NCI-H2107 treated with DMSO at 0.1 percent for 48 hours (cell line): ENCODE data around the gene NELL1.

Source experiments
- DNase-seq: peaks from one replicate; lab custom pipeline; 2025; ENCODE audit not compliant: unreplicated experiment; lab: John Stamatoyannopoulos, UW

Gene NELL1

DNA sequence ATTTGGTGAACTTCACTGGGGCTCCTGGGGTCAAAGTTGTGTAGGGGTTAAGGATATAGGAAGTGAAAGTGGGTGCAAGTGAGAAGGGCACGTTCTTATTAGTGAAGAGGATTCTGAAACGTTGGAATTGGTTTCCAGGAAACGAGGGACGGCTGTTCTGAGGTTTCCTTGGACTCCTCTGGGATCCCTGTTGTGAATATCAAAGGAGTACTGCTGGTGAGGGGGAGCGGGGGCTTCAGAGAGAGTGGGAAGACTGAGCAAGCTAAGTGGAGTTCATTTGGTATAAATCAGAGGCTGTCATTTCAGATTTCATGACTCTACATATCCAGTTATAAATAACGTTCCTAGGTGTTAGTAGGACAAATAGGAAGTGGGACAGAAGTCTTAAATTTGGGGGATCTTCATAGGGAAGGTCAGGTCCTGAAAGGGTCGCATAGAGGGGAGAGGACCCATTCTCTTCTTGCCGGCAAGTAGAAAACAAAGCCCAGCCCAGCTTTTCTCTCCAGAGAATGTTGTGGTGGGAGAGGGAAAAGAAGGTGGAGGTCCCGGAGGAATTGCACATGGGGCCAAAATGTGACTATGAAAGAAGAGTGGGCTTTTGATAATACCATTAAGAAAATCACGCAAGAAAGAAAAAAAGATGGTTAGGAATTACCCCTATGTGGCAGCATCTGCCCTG, 1.1 kb upstream of the NELL1 start:
- DNase-seq, result no peak

DNA sequence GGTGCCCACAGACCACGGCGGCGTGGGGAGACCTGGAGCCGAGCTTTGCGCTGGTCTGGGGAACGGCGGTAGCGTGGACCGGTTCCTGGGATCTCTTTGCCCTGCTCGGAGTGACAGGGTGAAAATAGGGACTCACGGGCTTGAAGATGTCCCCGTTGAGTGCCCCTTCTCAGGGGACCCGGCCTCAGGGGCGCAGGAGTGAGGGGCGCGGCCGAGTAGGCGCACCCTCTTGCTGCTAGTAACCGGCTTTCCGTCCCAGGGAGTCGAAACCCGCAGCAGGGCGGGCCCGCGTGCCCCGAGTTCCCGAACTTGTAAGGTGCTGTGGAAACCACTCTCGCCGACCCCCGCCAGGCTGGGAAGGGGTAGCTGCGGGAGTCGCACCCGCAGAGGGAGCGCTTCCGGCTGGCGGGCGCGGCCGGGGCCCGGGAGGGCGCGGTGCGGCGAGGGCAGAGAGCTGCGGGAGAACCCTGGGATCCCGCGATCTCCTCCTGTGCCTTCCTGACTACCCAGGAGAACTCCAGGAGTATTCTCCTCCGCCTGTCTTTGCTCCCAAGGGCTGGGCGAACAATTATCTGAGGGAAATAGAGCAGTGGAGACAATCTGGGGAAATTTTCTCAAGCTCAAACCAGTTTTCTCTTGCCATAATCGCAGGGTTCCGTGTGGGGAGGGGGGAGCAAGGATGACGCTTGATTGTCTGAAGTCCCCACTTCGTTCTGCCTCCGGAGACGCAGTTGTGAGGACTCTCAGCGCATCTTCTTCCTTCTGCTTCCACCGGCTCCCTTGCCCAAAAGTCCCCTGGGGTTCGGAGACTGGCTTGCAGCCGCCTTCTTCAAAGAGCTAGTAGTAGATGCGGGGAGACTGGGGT, 666 bp downstream of the NELL1 start:
- no peak for DNase-seq

DNA sequence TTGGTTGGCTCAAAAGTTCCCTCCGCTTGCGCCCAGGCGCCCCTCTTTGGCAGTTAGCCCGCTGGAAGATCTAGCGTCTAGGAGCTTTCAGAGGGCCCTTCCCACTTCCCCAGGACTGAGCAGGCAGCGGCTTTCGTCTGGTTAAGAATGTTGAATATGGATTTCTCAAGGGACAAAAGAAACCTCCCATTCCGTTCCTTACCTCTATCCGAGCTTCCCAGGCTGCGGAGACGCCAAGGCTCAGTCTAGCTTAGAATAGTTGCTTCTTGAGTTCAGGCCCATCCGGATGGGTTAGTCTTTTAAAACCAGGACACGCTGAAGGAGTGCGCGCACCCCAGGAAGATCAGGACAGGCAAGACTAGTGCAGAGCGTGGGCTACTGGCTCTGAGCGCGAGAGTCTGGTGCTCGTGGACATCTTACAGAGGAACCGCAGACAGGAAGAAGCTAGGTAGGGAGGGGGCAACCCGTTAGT, 1.6 kb downstream of the NELL1 start:
- no peak for DNase-seq

DNA sequence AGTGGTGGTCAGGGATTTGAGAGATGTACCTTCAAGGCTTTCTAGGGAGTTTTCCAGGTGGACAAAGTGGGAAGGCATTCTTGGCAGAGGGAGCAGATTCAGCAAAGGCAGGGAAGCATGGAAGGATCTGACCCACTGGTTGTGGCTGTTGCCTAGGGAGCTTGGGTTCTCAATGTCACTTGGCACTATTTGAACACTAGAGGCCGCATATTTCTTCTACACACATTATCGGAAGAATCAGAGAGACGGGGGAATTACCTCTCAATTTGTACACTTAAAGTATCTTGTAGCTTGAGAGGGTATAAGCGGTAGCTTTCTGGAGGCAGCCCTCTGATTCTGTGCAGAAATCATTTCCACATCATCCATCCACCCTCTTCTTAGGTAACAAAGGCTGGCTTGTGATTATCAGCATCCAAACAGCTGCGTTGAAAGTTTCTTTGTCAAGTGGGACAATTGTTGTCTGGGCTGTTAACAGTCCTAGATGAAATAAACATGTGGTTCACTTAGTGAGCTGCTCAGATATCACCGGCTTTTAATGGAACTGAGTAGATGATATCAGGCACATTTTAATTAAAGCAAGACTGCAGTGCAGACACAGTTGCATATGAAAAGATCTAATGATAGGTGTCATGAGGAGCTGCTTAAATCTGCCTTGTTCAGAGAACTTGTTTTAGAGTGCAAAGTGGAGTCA, 2.6 kb downstream of the NELL1 start:
- peak; percentile 97 for DNase-seq

DNA sequence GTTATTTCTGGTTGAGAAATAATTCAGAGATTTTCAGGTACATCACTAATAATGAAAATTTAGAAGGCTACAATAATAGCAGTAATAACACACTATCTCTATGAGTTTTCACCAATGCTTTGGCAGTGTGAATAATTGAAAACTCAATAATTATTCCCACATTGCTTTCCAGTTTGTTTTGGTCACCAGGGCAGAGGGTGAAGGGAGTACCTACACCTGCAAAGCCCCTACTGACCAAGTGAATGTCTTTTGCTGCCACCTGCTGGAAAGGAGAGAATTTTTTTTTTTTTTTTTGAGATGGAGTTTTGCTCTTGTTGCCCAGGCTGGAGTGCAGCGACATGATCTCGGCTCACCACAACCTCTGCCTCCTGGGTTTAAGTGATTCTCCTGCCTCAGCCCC, 3.2 kb downstream of the NELL1 start:
- peak; percentile 52 for DNase-seq

DNA sequence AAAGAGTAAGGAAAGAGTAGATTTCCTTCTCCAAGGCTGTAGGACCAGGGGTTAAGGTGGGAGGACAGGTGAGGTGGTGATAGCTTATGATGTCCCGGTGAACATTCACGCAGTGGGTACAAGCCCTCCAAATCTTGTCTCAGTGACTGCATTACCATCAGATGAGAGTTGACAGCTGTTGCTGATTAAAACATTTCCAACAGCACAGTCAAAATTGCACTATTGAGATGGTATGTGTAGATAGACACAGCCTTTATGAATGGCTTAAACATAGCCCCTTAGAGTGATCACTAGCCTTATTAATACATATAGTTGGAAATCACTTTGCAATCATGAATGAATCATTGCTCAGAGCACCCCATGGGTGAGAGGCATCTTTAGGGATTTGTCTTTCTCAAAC, 7.3 kb downstream of the NELL1 start:
- DNase-seq, result no peak

DNA sequence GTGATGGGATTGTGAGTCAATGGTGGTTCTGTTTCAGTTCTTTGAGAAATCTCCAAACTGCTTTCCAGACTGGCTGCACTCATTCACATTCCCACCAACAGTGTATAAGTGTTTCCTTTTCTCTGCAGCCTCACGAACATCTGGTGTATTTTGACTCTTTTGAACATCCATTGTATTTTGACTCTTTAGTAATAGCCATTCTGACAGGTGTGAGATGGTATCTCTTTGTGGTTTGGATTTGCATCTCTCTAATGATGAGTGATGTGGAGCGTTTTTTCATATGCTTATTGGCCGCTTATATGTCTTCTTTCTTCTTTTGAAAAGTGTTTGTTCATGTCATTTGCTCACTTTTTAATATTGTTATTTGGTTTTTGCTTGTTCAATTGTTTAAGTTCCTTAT, 19.4 kb downstream of the NELL1 start:
- peak; percentile 46 for DNase-seq

DNA sequence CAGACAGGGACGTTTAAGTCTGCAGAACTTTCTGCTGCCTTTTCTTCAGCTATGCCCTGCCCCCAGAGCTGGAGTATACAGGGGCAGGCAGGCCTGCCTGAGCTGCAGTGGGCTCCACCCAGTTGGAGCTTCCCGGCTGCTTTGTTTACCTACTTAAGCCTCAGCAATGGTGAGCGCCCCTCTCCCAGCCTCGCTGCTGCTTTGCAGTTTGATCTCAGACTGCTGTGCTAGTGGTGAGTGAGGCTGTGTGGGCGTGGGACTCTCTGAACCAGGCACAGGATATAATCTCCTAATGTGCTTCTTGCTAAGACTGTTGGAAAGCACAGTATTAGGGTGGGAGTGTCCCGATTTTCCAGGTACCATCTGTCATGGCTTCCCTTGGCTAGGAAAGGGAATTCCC, 38.5 kb downstream of the NELL1 start:
- no peak for DNase-seq

DNA sequence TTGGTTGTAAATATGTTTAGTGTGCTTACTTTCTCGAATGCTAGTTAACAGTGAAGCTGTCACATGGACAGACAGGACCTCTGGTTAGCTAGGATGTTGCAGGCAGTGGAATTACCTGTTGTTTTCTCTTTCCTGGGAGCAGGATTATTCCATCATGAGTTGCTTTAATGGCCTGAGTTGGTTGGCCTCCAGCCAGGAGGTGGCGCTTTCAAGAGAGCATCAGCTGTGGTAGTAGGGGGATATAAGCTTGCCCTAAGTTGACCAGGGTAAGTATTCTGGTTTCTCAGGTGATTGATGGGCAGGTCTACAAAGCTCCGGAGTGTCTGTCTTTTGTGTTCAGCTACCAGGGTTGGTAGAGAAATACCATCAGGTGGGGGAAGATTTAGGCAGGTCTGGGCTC, 43.5 kb downstream of the NELL1 start:
- DNase-seq, result no peak

DNA sequence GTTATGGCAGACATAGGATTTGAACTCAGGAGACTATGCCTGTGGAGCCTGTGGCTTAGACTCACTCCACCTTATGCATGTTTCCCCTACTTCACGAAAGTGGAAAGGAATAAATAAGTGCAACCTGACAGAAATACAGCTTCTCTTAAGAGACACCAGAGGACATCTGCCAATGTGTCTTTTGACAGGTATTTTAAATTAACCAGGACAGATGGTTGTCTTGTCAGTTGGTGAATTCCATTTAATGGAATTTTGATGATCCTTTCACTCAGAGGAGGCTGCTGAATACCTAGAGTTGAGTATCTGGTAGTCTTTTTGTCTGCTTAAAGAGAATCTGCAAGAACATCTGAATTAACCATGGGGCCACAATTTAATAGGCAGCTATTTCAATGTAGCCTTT, 46.1 kb downstream of the NELL1 start:
- no peak for DNase-seq

DNA sequence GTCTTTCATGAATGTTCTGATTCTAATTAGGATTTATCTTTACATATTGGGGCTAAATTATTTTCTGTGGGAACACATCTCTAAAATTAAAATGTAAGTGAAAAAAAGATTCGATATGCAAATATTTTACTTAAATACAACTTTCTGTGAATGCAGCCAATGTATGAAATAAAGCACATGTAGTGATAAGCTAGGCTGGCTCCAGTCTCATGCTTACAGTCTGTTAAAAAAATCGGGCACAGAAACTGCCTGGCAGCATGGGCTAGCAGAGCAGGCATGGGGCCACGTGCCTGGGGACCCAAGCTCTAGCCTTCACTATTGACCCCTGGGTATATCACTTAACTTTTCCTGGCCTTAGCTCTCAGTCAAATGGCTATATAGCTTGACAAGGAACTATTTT, 46.5 kb downstream of the NELL1 start:
- DNase-seq, result no peak

DNA sequence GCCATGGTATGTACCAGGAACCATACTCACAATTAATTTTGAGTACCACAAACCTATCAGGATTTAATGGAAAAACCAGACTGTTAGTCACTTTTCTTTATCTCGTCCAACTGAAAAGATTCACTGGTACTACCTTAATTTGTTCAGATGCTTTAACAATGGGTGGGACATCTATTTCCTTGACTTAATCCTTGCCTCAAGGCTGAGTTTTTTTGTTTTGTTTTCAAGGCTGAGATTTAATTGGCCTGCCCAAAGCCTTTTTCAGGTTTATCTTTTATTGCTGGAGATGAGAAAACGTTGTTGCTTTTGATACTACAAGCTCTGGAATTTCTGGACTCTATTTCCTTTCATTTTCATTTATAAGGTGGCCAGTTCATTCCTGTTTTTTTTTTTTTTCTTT, 50.4 kb downstream of the NELL1 start:
- DNase-seq, result no peak

DNA sequence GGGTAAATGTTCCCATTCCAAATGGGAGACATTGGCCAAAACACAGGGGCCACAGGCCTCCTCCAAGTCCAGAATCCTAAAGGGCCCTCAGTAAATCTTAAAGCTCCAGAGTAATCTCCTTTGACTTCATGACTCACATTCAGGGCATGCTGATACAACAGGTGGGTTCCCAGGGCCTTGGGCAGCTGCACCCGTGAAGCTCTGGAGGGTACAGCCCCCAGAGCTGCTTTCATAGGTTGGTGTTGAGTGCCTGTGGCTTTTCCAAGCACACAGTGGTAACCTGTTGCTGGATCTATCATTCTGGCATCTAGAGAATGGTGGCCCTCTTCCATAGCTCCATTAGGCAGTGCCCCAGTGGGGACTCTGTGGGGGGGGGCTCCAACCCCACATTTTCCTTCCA, 54.0 kb downstream of the NELL1 start:
- no peak for DNase-seq

DNA sequence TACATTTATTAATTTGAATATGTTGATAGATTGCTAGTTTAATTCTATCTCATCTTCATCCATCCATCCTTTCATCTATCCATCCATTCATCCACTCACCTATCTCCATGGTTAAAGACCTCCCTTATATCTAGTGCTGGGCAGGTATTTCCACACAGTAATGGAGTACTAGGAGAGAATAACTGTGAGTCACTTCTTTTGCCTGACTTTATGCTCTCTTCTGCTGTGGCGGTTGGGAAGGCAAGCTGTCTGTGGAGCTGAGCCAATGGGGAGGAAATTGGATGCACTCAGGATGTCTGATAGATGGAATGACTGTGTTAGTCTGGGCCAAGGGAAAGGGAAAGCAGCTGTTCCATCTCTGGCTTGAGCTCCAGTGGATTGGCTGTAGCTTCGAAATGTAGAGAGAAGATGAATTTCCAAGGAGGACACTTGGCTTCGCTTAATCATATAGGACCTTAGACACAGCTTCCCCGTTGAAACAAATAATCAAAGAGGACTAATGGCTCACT, 60.3 kb downstream of the NELL1 start:
- DNase-seq, result no peak

DNA sequence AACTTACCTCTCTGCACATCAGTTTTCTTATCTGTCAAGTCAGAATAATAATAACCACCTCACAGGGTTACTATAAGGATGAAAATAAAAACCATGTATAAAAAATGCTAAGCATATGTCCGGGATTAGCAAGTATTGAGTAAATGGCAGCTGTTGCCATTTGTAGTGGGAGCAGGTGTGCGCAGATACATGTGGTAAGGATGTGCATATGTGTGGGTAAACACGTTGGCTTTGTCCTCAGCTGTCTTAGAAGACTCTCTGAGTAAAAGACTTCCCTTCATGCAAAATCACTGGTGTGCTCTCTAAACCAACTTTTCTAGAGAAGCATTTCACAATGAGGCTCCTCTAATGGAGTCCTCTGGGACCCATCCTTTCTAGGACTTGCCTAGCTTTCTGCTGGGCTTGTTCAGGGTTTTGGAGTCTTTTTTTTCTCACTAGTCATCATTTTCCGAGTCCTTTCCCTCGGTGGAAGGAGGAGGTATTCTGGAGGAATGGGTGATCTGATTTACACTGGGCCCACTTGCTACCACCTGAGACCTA, 62.4 kb downstream of the NELL1 start:
- no peak for DNase-seq

DNA sequence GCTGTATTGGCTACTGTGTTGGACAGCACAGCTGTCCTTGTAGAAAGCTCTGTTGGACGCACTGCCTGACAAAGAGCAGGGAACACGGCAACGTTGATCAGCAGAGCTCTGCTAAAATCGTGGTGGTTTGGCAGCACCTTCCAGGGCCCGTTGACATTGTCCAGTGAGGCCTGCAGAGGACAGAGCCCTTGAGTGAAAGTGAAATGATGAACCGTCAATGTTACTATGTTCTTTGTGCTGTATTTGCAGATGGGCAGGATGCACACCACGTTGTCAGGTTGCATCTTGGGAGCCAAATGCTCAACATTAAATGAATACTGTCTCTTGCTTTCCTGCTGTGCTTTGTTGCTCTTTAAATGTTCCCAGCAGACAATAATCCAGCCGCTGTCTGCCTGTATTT, 69.7 kb downstream of the NELL1 start:
- DNase-seq, result no peak

DNA sequence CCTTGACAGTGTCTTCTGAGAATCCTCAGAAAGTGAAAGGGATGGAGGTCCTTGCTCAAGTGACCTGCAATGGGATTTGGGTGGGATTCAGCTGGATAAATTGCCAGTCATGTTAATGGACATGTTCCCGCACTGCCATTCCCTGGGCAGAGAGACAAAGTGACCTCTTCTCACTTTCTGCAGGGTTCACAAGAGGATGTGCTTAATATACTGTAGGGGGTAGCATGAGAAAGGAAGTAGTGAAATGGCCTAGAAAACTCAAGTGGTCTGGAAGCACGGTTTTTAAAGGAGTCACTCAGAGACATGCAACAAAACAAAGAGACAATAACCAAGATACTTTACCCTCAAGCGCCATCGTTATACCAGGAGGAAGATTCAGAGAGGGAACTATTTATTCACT, 70.2 kb downstream of the NELL1 start:
- no peak for DNase-seq

DNA sequence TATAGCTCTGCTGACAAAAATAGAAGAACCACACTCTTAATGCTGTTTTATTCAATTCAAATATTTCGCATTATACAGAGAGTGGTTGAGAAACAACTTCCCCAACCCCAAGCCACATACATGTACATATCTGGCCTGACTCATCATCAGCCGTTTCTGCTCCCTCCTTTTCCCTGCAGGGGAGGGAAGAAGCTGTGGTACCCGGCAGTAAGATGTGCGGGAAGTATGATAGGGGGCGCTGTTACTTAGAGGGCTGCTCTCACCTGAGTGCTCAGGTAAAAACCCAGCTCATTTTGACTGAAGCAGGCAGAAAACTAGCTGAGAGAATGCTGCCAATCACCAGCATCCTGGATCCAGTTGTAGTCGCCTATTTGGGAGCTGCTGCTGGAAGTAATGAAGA, 85.5 kb downstream of the NELL1 start:
- DNase-seq, result peak; percentile 53

DNA sequence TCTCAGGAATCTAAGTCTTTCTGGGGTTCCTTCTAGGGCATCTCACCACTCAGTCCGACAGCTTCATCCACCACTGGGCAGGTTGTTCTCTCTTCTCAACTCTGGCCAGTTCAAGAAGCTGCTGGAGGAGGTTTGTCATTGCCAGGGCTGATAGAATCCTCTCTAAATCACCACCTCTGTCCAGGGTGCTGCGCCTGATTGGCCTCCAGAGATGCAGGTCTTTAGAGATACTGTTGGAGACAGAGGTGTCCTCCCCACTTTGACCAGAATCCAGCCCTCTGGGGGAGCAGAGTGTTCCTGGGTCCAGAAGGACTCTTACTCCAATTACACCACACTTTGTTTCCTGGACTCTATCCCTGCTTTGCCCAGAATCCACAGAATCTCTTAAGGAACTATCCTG, 90.2 kb downstream of the NELL1 start:
- no peak for DNase-seq

DNA sequence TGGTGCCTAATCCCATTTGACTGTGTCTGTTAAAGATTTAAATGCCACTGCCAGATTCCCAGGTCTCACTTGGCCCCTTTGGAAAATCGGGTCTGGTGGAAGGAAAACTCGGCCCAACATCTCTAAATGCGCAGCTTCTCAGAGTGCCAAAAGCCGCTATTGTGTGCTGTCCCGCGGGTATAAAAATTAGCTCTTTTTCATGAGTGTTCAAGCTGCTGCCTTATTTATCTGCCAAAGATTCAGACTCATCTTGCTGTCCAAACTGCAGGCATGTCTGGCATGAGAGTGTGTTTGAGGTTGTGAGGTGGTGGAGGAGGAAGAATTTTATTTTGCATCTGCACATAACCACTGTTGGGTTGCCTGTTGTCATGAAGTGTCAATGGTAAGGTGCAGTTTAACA, 91.4 kb downstream of the NELL1 start:
- DNase-seq, result no peak

DNA sequence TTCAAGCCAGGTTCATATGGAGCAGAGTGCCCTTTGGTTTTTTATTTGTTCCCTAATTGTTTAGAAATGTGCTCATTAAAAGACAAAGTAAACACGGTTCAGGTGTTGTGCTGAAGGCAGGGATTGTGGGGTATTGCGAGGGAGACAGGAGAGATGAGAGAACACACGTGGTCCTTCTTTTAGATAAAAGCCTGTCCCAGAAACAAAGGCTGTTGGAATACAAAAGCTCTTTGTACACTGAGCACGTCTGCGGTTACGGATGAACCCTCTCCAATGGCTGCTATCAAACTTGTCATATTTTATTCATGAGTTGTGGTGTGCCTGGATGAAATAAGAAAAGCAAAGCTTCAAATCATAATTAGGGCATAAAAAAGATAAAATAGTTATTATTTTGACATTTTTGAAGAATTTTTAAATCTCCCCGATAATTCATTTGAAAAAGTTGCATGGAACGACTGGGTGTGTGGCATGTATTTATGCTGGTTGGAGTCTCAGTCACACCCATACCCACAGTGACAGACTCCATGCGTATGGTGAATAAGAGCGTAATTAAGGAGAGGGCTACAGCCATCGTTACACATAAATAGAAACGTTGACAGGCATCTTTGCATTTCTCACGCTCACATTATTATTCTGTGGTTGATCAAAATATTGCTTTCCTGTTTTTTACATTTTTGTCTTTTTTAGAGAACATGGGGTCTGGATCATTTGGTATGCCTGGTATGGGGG, 92.9 kb downstream of the NELL1 start:
- peak; percentile 100 for DNase-seq
